Cardiac ventricle fibroblast (primary cell): ENCODE measurements around the gene UQCRHL. TPM values are rescaled to one million over a fixed set of nuclear protein-coding genes. Genes with fewer than 3 reads are reported as not detected.

Experiments used
- total RNA-seq: library from RNA; depleted of rRNA; stranded (reverse); fragments of >200 nt; gene quantifications from 2 replicates; pipeline ENCODE4 v1.2.3, GENCODE V29; 2015

The UQCRHL gene
- total RNA-seq = 1.3 TPM in 2 replicates

GRCh38 chr1:15807549-15807948 is at the start of gene UQCRHL:
UQCRHL (minus strand) TSS chr1:15807649; CDS start chr1:15807649, 0 bp downstream.

DNA sequence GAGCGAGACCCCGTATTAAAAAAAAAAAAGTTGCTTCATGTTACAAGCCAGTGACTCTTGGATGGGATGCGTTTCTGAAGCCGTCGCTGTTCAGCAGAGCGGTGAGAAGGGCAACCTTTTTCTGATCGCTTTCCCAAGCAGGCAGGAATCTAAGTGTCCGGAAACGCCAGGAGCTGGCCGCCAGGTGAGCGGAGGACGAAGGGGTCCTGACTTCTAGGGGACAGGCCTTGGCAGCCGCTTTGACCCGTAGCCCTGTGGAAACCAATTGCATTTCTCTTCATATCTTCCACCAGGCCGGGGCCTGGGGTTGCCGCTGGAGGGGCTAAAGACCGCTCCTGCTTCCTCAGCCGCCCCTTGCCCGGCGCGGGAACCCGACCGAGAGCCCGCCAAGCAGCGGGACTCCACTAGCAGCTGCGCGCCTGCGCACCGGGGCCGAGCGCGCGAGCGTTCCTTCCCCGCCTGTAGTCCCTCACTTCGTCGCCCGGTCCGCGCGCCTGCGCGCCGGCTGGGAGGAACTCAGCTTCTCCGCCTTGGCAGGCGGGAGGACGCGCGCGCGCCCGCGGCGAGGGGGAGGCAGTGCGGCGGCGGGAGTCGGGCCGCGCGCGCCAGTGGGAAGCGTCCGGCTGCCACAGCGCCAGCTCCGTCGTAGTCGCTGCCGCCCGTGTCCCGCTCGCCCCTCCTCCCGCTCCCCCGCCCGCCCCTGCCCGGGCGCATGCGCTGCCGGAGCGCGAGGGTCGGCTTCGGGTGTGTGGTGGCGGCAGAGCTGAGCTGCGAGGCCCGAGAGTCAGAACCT is 39.8 kb upstream of the UQCRHL start, which contains the start of gene SPEN:
Gene SPEN (plus strand): TSS at position 608 of the 793 bp plus-strand sequence. CDS start 361 bp downstream, outside the sequence.

DNA sequence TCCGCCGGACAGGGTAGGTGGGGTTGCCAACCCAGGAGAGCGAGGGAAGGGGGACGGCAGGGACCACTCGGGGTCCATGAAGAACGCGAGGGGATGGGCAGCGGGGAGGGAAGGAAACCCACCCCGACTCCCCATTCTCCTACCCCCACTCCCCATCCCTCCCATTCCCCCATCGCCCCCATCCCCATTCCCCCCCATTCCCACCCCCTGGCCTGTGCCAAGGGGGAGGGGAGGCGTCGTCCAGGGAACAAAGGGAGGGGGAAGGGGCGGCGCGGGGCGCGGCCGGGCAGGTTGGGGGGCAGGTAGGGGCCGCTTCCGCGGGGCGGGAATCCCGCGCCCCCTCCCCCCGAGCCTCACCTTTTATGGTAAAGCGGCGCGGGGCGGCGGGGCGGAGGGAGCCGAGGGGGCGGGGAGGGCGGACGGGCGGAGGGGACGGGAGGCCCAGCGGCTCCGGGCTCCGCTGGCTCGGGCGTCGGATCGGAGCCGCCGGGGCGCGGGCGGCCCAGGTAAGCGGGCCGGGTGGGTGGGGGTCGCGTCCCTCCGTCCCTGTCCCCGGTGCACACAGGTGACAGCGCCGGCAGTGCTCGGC is 49.0 kb downstream of the UQCRHL start, which contains the start of gene FBLIM1:
Gene FBLIM1 (plus strand): TSS at position 453 of the 589 bp plus-strand sequence. CDS start 6,189 bp downstream, outside the sequence.

Other genes with a start within 250 kb of the UQCRHL start
- gene AGMAT, start 222.6 kb downstream of the UQCRHL start, total RNA-seq = 0.31 and 0.39 TPM in 2 replicates
- gene DDI2, start 190.2 kb downstream of the UQCRHL start, total RNA-seq = 13.5 and 13.8 TPM in 2 replicates
- gene PLEKHM2, start 123.3 kb downstream of the UQCRHL start, total RNA-seq = 58.3 and 70.7 TPM in 2 replicates
- 0.06 and 0.10 TPM in 2 replicates for gene SLC25A34, start 71.4 kb downstream of the UQCRHL start, total RNA-seq
- gene TMEM82, start 65.2 kb downstream of the UQCRHL start, total RNA-seq = not detected in 2 replicates
- gene FBLIM1, start 48.9 kb downstream of the UQCRHL start, total RNA-seq = 121 and 122 TPM in 2 replicates
- 16.3 and 18.8 TPM in 2 replicates for gene SPEN, start 40.1 kb upstream of the UQCRHL start, total RNA-seq
- gene ZBTB17, start 168.5 kb upstream of the UQCRHL start, total RNA-seq = 9.2 and 10.0 TPM in 2 replicates
- gene SRARP, start 196.6 kb upstream of the UQCRHL start, total RNA-seq = not detected in 2 replicates
- gene HSPB7, start 210.4 kb upstream of the UQCRHL start, total RNA-seq = 0.10 and 0.25 TPM in 2 replicates
- not detected in 2 replicates for gene CLCNKA, start 214.4 kb upstream of the UQCRHL start, total RNA-seq
- not detected in 2 replicates for gene CLCNKB, start 236.1 kb upstream of the UQCRHL start, total RNA-seq